Amygdala (tissue), 56 donors: ENCODE results near the gene RELN.

Experiments used
- DNase-seq, 56 donors: peaks; one replicate each; lab custom pipeline; 2025; lab: John Stamatoyannopoulos, UW

Gene RELN

DNA sequence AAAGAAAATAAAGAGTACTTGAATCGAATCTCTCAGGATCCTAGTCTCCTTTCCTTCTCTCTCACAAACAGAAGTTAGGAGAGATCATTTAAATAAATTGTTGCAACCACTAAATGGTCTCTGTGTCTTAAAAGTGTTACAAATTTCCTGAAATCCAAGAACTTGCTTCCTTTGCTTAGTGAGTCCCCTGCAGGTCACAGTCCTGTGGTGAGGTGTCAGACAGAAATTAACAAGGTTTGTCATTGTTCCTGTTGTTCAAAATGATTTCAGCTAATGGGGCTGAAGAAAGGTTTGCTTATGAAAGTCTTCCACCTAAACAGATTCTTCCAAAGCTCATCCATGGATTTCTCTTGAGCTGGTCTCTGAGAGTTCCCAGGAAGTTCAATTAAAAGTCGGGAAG lies 391.9 kb downstream of the RELN start:
- DNase-seq: no peak

DNA sequence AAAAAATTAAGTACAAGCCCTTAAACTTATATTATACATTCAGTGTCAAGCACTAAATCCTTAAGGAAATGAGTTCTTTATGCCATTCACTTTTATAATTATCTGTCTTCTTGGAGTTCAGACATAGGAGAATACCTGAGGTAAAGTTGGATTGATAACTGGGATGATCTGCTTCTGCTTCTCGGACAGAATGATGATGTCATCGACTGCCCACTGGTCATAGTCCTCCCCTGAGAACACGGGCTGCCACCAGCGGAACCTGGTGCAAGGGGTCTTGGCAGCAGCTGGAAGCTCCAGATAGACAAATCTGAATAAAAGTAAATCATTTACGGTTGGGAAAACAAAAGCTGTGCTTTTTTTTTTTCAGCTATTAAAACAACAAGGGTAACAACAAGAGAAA lies 395.3 kb downstream of the RELN start:
- no peak for DNase-seq

DNA sequence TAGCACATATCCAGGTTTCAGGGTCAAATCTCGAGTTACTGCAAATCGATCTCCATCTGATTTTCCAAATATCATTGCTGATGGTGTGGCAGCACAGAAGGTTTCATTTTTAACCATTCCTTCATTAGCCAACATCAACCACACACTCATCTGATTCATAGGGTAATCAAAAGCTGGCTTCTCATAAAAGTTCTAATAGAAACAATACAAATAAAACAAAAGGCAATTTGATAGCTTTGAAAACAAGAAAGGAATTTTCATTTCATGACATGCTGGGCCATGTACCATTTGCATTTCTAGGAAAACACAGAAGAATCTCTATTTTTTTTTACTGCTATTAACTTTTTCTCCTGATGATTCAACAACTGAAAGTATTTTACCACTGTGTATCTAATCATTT lies 395.8 kb downstream of the RELN start:
- no peak for DNase-seq

DNA sequence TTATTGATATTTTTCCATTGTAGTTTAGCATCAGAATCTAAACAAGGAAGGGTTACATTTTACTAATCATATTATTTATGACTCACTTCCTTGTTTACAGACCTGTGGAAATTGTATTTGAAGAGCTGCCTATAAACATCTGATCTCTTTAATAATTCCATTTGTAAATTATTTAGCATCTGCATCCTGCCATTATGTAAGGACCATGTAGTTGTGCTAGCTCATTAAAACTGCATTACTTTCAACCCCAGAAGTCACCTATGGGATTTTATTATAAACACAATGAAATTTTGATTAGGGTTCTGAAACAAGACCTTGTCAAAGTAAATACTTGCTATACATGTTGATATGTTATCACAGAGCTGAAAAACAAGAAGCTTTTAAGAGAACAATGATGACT lies 396.6 kb downstream of the RELN start:
- DNase-seq: no peak

DNA sequence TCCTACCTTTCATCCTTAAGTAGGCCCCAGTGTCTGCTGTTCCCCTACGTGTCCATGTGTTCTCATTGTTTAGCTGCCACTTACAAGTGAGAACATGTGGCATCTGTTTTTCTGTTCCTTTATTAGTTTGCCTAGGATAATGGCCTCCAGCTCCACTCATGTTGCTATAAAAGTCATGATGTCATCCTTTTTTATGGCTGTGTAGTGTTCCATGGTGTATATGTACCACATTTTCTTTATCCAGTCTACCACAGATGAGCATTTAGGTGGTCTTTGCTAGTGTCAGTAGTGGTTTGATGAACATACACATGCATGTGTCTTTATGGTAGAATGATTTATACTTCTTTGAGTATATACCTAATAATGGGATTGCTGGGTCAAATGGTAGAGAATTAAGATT lies 397.3 kb downstream of the RELN start:
- no peak for DNase-seq

DNA sequence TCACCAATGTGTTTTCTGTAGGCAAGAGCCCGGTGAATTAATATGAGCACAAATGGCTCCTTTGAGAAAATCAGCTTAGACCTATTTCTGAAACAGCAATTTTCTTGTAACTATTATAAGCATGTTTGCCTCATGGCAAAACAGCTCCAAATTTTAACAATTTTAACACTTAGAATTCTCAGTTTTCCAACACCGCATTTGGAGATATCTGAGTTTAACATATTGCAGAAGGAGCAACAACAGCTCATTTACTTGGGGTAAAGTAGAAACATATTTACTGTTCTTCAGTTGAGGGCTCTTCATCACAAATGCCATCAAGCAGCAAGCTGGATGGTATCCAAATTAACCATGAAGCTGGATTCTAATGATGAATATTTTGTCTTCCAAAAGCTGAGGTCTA lies 409.4 kb downstream of the RELN start:
- no peak for DNase-seq

DNA sequence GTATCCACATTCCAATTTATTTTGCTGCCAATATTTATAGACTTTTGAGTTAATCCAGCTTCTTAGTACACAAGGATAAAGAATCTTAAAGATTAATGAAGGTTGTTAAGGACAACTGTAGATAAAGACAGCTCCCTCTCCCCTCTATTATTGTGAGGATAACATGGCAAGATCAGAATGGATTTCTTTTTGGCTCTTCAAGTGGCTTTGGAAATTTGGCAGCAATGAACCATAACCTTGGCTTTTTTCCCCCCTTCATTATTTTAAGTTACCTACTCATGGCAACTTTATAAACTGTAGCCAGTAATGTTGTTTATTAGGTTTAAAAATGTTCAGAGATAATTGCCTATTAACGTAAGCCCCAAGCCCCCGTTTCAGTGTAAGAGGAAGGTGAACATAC lies 412.4 kb downstream of the RELN start:
- no peak for DNase-seq

DNA sequence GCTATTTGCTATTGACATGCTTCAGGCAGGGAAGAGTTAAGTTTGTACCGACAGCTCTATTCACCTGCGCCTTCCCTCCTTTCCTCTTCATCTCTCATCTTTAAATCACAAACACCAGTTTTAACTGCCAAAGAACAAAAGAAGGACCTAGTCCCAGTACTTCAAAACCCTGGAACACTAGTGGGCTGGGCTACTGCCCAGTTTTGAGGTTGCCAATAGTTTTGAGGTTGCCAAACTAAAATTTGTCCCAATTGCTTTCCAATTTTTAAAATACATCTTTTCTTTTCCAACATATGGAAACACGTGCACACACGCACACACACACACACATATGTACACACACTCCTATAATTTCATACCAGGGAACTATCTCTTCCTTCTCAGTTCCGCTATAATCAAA lies 412.8 kb downstream of the RELN start:
- peak in 1 of 56 donors; percentile 2 for DNase-seq

DNA sequence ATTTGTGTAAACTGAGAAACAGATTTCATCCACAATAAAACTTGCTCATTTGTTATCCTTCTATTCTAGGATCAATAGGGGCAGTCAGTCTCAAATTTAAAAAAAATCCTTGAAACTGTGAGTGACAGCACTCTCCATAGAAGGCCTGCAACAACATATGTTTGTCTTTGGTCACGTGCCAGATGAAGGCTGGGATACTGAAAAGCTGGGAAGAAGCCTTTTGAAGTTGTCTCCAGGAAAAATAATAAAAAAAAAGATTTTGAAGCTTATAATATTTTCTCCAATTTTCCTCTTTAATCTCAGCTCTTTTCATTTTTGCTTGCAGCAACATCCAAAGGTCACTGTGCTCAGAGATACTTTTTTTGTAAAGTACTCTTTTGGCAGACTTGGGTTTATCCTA lies 414.9 kb downstream of the RELN start:
- DNase-seq: no peak

DNA sequence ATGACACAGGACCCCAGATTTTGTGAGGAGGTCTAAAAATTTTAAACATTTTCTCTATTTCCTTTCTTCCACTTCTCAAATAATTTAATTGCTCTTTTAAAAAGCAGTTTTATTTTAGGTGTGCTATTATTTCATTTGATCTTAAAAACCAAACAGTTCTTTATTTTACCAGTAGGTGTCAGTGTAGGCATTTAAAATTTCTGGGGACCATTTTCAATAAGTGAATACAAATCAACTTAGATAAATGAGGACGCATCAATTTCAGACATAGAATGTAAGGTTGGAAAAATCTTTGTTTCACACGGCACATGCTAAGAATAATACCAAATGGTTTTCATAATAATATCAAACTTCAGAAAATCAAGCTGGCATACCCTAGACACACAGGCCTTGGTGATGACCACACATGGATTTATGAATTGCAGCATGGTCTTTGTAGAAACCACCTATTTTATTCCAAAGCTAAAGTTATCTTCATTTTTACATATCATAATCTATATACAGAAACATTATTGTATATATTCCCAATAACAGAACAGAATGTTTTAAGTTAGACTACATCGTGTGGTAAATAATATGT lies 415.9 kb downstream of the RELN start:
- peak in 1 of 56 donors; percentile 23 for DNase-seq

DNA sequence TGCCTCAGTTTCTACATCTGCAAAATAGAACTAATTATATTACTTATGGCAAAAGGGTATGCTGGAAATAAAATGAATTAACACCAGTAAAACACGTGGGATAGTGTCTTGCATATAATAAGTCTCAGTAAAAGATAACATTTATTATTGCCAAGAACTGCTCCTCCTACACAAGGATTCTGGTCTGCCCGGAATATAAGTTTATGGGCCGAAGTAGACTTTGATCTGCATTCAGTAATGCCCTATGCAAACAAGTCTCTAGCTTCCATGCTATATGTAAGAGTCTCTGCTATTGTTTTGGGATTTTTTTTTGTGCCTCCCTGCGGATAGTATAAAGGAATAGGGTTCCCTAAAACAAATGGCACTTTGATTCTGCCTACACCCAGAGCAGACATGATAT lies 417.9 kb downstream of the RELN start:
- no peak for DNase-seq

DNA sequence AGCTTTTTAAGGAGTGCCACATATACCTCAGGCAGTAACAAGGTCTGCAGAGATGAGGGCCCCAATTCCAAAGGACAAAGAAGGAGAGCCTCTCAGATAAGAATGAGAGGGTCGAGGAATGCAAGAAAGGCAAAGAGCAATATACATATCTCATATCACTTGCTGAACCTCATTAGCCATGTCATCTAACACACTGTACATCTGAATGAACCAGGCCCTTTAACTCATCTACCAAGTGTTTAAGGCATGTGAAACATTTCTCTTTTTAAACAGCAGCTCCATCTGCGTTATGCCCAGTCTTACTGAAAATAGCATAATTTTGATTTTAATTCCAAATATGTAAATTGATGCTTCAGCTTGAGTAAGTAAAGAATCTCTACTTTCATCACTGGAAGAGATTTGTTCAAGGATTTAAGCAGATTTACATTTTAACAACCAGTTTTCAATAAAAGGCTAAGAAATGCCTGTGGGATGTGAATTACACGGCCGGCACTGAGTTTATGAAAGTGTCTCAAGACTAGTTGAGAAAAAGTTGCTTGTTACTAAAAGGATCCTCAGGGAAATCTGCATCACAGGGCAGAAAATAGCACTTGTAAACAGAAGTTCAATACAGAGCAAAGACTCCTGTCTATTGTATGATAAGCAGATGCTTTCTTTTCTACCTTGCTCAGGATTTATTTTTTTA lies 419.7 kb downstream of the RELN start:
- no peak for DNase-seq

DNA sequence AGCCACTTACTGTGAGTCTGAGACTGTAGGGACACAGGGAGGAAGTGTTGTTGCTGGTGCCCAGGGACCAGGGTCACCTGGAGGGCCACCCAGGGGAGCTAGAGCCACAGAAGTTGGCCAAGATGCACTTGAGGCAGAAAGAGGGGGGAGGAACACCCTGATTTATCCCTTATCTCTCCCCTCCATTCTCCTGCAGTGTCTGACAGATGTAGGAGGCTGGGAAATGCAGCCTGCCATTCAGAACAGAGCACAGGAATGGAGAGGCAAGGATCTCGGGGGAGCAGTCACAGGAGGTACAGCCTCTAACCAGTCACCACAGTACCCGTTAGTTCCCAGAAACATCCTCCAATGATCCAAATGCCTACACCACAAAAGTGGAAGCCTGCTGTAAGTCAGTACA lies 425.0 kb downstream of the RELN start:
- no peak for DNase-seq

DNA sequence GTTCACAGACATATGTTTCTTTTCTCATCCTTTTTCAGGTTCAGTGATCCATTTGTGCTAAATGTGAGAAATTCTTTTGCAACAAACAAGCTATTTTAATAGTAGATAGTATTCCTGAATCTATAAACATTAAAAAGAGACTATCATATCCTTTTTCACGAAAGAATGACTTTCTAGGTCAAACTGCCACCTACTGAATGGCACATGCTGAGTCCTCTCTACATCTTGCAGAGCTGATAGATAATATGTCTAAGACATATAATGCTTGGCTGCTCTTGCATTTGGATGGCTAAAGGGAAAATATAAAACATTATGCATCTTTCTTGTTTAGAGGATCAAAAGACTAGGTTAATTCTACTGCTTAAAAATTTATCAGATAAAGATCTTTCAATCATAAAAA lies 429.3 kb downstream of the RELN start:
- no peak for DNase-seq

DNA sequence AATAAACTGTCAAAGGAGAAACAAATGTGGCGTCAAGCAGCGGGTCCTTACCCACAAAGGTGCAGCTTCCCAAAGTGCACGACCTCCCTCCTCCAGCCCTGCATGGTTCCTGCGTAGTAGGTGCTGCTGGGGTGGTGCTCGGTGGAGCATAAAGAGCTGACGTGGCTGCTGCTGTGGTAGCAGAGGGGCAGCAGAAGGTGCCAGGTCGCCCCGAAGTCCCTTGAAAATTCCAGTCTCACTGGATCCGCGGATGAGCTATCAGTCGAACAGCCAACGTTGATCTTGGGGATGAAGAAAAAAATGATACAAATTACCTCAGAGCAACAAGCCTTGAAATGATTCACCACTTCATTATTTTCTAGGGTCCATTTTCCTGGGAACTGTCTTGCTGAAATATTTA lies 438.4 kb downstream of the RELN start:
- no peak for DNase-seq

DNA sequence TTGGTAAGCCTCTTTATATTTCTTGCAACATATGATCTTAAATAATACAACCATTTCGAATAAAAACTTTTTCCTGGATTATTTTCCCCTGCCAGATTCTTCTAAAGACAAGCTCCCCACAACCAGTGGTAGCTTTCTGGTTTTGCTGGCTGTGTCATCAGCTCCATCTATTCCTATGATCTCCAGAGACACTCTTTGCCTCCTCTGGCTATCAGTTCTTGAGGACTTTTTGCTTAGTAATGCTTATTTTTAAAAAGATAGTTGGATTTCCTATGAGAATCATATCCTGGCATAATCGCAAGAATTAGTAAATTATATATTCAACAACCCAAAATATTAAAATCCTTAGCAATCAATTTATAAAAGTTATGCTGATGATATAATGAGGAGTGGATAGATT lies 439.7 kb downstream of the RELN start:
- DNase-seq: no peak

DNA sequence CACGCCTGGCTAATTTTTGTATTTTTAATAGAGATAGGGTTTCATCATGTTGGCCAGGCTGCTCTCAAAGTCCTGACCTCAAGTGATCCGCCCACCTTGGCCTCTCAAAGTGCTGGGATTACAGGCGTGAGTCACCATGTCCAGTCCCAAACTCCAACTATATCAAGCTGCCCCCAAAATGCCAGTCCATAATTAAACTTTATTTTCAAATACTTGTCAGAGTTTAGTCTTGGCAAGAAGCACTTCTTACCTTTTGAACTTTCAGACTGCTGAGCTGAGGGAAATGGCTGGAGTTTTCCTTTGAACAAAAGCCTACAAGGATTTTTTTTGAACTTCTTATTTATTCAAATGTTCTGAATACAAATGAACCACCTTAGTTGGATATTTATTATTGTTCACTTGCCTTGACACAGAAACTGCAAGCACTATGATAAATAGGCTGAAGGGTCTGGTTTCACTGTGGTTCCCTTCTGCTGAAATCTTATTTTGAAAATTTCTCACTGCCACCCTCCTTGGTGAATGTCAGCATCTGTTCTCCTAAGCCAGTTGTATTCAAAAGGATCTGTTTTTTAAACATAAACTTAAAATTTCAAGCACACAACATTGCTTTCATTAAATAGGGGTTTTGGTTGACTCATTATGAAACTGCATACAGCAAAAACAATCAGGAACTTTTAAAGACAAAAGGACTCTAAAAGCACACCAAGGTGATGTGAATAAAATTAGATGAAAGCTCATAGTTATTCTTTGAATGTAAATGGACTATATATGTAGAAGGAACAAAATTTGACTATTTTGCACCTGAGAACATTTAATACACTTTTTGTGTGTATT lies 441.8 kb downstream of the RELN start:
- DNase-seq: no peak

DNA sequence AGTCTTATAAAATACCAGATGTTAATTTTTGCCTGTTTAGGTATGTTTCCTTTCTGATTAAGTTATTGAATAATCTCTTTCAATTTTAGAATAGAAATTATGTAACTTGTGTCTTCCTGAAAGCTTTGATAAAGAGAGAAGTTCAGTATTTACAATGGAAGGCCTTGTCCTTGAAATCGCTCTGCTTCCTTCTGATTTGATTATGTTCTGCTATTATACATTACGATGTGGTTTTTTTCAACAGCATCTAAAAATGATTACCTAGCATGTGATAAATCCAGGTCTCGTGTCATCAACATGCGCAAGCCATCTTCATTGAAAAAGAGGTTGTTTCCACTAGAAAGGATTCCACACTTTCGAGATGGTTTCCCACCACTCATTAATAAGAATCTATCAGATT lies 447.0 kb downstream of the RELN start:
- no peak for DNase-seq

DNA sequence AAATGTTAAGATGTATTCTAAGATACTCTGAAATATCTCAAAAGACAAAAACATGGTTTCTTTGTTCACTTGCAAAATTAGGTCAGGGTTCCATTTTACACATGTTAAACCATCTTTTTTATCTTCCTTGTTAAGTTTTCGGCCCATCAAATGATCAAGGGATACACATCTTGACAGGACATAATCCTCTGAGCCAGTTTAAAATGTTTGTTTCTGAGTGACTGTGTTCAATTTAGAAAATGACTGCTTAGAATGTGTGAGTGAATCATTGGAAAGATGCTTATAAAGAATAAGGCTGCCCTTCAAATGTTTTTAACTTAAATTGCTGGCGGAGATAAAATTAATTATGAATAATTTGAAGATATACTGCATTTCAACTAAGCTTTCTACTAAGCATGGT lies 447.5 kb downstream of the RELN start:
- DNase-seq: no peak

DNA sequence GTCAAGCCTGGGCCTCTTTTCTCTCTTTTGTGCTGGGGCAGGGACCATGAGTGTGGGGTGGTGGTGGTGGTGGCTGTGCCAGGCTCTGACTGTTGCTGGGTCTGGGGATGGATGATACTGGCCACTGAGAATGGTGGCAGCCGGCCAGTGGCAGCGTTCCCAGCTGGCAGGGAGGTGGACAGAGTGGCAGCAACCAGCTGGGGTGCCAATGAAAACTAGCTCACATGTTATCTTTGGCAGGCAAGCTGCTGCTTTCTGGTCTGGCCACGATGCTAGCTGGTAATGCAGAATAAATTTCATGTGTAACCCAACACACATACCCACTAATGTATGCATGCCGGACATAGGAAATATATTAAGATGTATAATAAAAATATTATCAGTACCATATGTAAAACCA lies 448.4 kb downstream of the RELN start:
- DNase-seq: peak; percentile 35 to 98 (median 90)

DNA sequence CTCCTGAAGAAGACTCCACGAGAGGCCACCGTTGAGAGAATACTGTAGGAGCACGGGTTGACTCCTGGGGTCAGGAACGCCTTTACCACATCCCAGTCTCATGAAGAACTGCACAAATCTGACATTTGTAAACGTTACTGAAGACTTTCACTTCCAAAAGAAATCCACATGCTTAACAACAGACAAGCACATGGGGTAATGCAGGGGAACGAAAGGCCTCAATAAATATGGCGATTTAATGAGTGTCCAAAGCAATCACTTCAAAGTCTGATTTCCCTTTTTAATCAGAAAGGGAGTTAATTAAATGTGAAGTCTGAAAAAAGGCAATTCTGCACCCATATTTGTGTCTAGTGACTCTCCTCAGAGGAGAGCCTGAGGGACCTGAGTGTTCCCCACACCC lies 449.1 kb downstream of the RELN start:
- DNase-seq: no peak

DNA sequence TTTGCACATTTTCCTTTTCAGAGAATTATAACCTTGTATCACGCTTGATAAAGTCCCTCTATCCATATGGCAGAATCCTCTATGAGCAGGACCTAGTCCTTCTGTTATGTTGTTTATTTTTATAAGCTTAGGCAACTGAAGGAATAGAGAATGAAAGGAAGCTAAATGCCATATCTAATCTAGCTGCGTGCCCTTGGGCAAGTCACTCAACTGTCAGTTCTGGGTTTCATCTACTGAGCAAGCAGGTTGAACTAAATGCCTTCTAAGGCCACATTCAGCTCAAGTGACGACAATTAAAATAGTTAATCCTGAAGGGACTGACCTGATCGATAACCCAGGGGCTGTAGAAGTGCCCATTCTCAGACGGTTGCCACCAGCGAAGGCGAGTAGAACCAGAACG lies 449.6 kb downstream of the RELN start:
- DNase-seq: no peak
